Calu3 (cell line): ENCODE results near the gene CDKAL1. TPM values are rescaled to one million over a fixed set of nuclear protein-coding genes. Genes with fewer than 3 reads are reported as not detected.

ENCODE experiments used
- BruUV-seq: library from RNA; stranded (reverse); fragments of 400-500 nt; replicated peaks from 2 replicates; lab custom pipeline; 2021; lab: Mats Ljungman, UMichigan
- CTCF ChIA-PET: fragments of 300-600 bp; sonication (Branson Sonifier 250); formaldehyde crosslinking; loops from one replicate; lab custom pipeline; 2022; ENCODE audit warnings: antibody characterized with exemption; lab: Charles Lee
- DNase-seq: peaks from one replicate; pipeline ENCODE4 v3.0.0; 2022
- H3K27ac Mint-ChIP-seq: one replicate; pipeline ENCODE4 v1.8.0; 2022; ENCODE audit warnings: mixed read lengths; ENCODE audit not compliant: unreplicated experiment
- H3K27me3 Mint-ChIP-seq: one replicate; pipeline ENCODE4 v1.8.0; 2022; ENCODE audit warnings: mixed read lengths; ENCODE audit not compliant: unreplicated experiment
- H3K36me3 Mint-ChIP-seq: one replicate; pipeline ENCODE4 v1.8.0; 2022; ENCODE audit warnings: mild to moderate bottlenecking, moderate library complexity, mixed read lengths; ENCODE audit not compliant: insufficient read depth, unreplicated experiment
- H3K4me1 Mint-ChIP-seq: one replicate; pipeline ENCODE4 v1.8.0; 2022; ENCODE audit warnings: mild to moderate bottlenecking, low read depth, mixed read lengths; ENCODE audit not compliant: unreplicated experiment
- H3K4me3 Mint-ChIP-seq: one replicate; pipeline ENCODE4 v1.8.0; 2022; ENCODE audit warnings: mild to moderate bottlenecking, low read depth, moderate library complexity, mixed read lengths; ENCODE audit not compliant: unreplicated experiment
- H3K9me3 Mint-ChIP-seq: one replicate; pipeline ENCODE4 v1.8.0; 2022; ENCODE audit warnings: low read depth, mixed read lengths; ENCODE audit not compliant: unreplicated experiment
- intact Hi-C: fragments of 100-400 bp; cut with micrococcal nuclease; formaldehyde crosslinking; loops from one replicate; pipeline ENCODE4 v1.10.0; 2022; ENCODE audit not compliant: unreplicated experiment
- total RNA-seq: library from RNA; stranded (reverse); gene quantifications from 2 replicates; pipeline ENCODE4 v1.2.3, GENCODE V29; 2022
- TF ChIP-seq, protein P1 (sequence below): fragments of 200-600 bp; IDR thresholded peaks from one replicate; pipeline ENCODE4 v1.8.0; 2022; ENCODE audit warnings: antibody characterized with exemption; ENCODE audit not compliant: unreplicated experiment

Gene CDKAL1
- total RNA-seq, 1 experiment from 2014 or later = 39.6 TPM

- H3K36me3 Mint-ChIP-seq = no peaks in the 10 kb centered on the region
- H3K4me1 Mint-ChIP-seq = peaks cover 11% of the 10 kb centered on the region
- no peaks in the 10 kb centered on the region for H3K9me3 Mint-ChIP-seq
- CTCF ChIA-PET = interaction anchor here (0.6 kb wide), 1 partner anchor 442 kb away, joined by 4 read pairs; no protein-coding TSS in a partner anchor
- no TSS peak for BruUV-seq
- TF ChIP-seq, protein P1, sequence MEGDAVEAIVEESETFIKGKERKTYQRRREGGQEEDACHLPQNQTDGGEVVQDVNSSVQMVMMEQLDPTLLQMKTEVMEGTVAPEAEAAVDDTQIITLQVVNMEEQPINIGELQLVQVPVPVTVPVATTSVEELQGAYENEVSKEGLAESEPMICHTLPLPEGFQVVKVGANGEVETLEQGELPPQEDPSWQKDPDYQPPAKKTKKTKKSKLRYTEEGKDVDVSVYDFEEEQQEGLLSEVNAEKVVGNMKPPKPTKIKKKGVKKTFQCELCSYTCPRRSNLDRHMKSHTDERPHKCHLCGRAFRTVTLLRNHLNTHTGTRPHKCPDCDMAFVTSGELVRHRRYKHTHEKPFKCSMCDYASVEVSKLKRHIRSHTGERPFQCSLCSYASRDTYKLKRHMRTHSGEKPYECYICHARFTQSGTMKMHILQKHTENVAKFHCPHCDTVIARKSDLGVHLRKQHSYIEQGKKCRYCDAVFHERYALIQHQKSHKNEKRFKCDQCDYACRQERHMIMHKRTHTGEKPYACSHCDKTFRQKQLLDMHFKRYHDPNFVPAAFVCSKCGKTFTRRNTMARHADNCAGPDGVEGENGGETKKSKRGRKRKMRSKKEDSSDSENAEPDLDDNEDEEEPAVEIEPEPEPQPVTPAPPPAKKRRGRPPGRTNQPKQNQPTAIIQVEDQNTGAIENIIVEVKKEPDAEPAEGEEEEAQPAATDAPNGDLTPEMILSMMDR = no peak
- no peak overlapping the region for H3K27ac Mint-ChIP-seq
- DNase-seq = no peak
- intact Hi-C loops = no loop called here
- H3K27me3 Mint-ChIP-seq = no peaks in the 10 kb centered on the region
- no peak overlapping the region for H3K4me3 Mint-ChIP-seq
Measured at GRCh38 chr6:20846602-20847028, 312.4 kb downstream of the CDKAL1 start.

DNA sequence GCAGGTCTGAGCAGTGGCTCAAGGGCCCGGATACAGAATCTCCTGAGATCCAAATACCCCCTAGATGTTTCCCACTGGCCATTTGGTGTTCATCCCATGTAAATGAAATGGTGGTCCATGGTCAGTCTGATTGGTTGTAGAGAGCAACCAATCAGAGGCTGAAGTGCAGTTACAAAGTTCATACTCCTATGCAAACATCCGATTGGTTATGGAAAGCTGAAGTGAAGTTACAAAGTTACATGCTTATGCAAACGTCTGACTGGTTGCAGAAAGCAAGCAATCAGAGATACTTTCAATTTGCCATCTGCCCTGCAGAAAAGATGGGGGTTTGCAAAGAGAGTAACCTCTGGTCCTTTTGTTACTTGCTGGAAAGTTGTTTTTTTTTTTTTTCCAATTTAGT is 313.6 kb downstream of the CDKAL1 start:
- no peak overlapping the region for H3K27ac Mint-ChIP-seq
- CTCF ChIA-PET = no interaction called here
- H3K4me3 Mint-ChIP-seq = no peak overlapping the region
- no peak for DNase-seq
- H3K9me3 Mint-ChIP-seq = no peaks in the 10 kb centered on the region
- H3K4me1 Mint-ChIP-seq = peaks cover 11% of the 10 kb centered on the region
- BruUV-seq = no TSS peak
- no peaks in the 10 kb centered on the region for H3K36me3 Mint-ChIP-seq
- no peaks in the 10 kb centered on the region for H3K27me3 Mint-ChIP-seq
- intact Hi-C loops = no loop called here
- TF ChIP-seq, protein P1 = no peak

DNA sequence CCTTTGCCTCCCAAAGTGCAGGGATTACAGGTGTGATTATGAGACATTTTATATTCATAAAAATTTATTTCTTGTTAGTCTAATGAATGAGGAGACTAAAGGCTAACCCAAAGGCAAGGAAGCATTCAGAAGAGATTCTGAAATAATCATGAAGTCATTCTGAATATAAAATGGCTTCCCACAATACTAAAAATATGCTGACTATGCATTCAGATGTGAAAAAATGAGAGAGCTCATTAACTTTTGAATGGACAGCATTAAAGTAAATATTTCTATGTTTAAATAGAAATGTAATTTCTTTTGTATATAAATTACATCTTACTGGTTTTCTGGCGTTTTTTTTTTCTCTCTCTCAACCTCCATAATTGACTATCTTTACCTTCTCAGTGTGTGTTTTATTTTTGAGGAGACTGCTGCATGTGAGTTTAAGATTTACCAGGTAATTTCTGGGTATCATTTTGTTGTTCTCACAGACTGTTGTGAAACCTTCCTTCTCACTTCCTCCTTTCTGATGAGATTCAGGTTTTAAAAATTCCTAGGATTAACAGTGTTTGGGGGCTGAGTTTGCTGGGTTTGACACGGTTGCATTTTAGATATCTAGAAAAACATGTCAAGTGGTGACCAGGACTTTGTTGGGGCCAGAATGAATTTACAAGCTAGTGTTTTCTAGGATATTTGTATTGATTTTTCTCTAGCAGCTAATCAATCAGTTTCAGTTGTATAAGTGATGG is 316.6 kb downstream of the CDKAL1 start:
- no peak for DNase-seq
- H3K27me3 Mint-ChIP-seq = no peaks in the 10 kb centered on the region
- no peak overlapping the region for H3K27ac Mint-ChIP-seq
- H3K36me3 Mint-ChIP-seq = no peaks in the 10 kb centered on the region
- intact Hi-C loops = no loop called here
- CTCF ChIA-PET = interaction anchor here (0.6 to 0.7 kb wide), 2 partner anchors 14 to 517 kb away, joined by 3 read pairs; no protein-coding TSS in a partner anchor
- TF ChIP-seq, protein P1 = no peak
- H3K4me1 Mint-ChIP-seq = peaks cover 11% of the 10 kb centered on the region
- no peak overlapping the region for H3K4me3 Mint-ChIP-seq
- BruUV-seq = no TSS peak
- H3K9me3 Mint-ChIP-seq = no peaks in the 10 kb centered on the region

GRCh38 chr6:20851795-20852194 is 317.5 kb downstream of the CDKAL1 start:
- no peaks in the 10 kb centered on the region for H3K27me3 Mint-ChIP-seq
- TF ChIP-seq, protein P1 = no peak
- intact Hi-C loops = no loop called here
- no peaks in the 10 kb centered on the region for H3K36me3 Mint-ChIP-seq
- H3K9me3 Mint-ChIP-seq = no peaks in the 10 kb centered on the region
- H3K27ac Mint-ChIP-seq = no peak overlapping the region
- CTCF ChIA-PET = no interaction called here
- no peak for DNase-seq
- H3K4me3 Mint-ChIP-seq = no peak overlapping the region
- H3K4me1 Mint-ChIP-seq = peaks cover 3% of the 10 kb centered on the region
- no TSS peak for BruUV-seq
